Body of pancreas (tissue), 4 donors: ENCODE measurements around the gene TOB2.

Source experiments
- POLR2A ChIP-seq, 3 donors: fragments of 450-650 bp; IDR thresholded peaks; one replicate each; pipeline ENCODE4 v1.6.1; 2016; ENCODE audit warnings: antibody characterized with exemption in 3 of 3, mild to moderate bottlenecking in 2 of 3
- TF ChIP-seq, protein P1 (sequence below), 7 experiments: fragments of 450-650 bp in 4 of 7; fragments of 200-600 bp in 3 of 7; sonication (generic) in 3 of 7; IDR thresholded peaks; one replicate each; pipeline ENCODE4 v1.5.1; 2016 to 2019; ENCODE audit warnings: antibody characterized with exemption in 7 of 7

- TF ChIP-seq, protein P1, sequence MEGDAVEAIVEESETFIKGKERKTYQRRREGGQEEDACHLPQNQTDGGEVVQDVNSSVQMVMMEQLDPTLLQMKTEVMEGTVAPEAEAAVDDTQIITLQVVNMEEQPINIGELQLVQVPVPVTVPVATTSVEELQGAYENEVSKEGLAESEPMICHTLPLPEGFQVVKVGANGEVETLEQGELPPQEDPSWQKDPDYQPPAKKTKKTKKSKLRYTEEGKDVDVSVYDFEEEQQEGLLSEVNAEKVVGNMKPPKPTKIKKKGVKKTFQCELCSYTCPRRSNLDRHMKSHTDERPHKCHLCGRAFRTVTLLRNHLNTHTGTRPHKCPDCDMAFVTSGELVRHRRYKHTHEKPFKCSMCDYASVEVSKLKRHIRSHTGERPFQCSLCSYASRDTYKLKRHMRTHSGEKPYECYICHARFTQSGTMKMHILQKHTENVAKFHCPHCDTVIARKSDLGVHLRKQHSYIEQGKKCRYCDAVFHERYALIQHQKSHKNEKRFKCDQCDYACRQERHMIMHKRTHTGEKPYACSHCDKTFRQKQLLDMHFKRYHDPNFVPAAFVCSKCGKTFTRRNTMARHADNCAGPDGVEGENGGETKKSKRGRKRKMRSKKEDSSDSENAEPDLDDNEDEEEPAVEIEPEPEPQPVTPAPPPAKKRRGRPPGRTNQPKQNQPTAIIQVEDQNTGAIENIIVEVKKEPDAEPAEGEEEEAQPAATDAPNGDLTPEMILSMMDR (IDR thresholded peaks at IDR 0.05), result no peak
- TF ChIP-seq POLR2A (IDR thresholded peaks at IDR 0.05), result no peak
These were observed 16.7 kb downstream of the TOB2 start for GRCh38 chr22:41429951-41430332.
